Posterior cingulate gyrus (tissue), 11 donors: Measurements from ENCODE around the gene UBL4B.

Experiments used
- DNase-seq, 10 donors: peaks; one replicate each; pipeline versions ENCODE4 v3.0.0 to v3.0.0-alpha.2; 2020 to 2021; ENCODE audit warnings: mixed read lengths in 3 of 10
- intact Hi-C: fragments of 100-400 bp; cut with DNase I; formaldehyde crosslinking; loops from one replicate; pipeline ENCODE4 v1.15.1; 2023

UBL4B gene

GRCh38 chr1:110111081-110111480 is 1.2 kb upstream of the UBL4B start:
- peak in 2 of 10 donors; percentile 32 to 51 for DNase-seq
- intact Hi-C loops = no loop called here

- DNase-seq = peak in 1 of 10 donors; percentile 54
- intact Hi-C loops = no loop called here
These were observed 413 bp downstream of the UBL4B start for GRCh38 chr1:110112656-110113055.

GRCh38 chr1:110113551-110113950 is 1.3 kb downstream of the UBL4B start:
- peak in 1 of 10 donors; percentile 26 for DNase-seq
- intact Hi-C loops = no loop called here

- intact Hi-C loops = no loop called here
- DNase-seq = peak in 2 of 10 donors; percentile 5 to 13
These were observed 1.9 kb downstream of the UBL4B start for GRCh38 chr1:110114173-110114572.

GRCh38 chr1:110114784-110115183 is 2.5 kb downstream of the UBL4B start:
- intact Hi-C loops = no loop called here
- peak in 3 of 10 donors; percentile 11 to 43 (median 35) for DNase-seq

GRCh38 chr1:110118636-110119396 is 6.6 kb downstream of the UBL4B start:
- DNase-seq = peak in 2 of 10 donors; percentile 28 to 37
- intact Hi-C loops = no loop called here

- intact Hi-C loops = no loop called here
- peak in 3 of 10 donors; percentile 62 to 72 (median 68) for DNase-seq
These were observed 7.6 kb downstream of the UBL4B start for GRCh38 chr1:110119843-110120242.

GRCh38 chr1:110120960-110121561 is 8.8 kb downstream of the UBL4B start:
- intact Hi-C loops = no loop called here
- DNase-seq = peak in 3 of 10 donors; percentile 39 to 78 (median 62)

GRCh38 chr1:110123224-110123623 is 11.0 kb downstream of the UBL4B start:
- intact Hi-C loops = no loop called here

GRCh38 chr1:110125810-110126209 is 13.6 kb downstream of the UBL4B start:
- peak in 1 of 10 donors; percentile 11 for DNase-seq
- intact Hi-C loops = no loop called here

More at GRCh38 chr1:110123224-110123623, 11.0 kb downstream of the UBL4B start:
- peak in 3 of 10 donors; percentile 44 to 84 (median 45) for DNase-seq

GRCh38 chr1:110130113-110130591 is 17.9 kb downstream of the UBL4B start:
- intact Hi-C loops = no loop called here
- DNase-seq = peak in 8 of 10 donors; percentile 49 to 94 (median 71)

- DNase-seq = peak in 1 of 10 donors; percentile 59
- intact Hi-C loops = no loop called here
These were observed 18.7 kb downstream of the UBL4B start for GRCh38 chr1:110130989-110131388.

- peak in 1 of 10 donors; percentile 35 for DNase-seq
- intact Hi-C loops = no loop called here
These were observed 20.4 kb downstream of the UBL4B start for GRCh38 chr1:110132682-110133081.

- intact Hi-C loops = no loop called here
- DNase-seq = peak in 5 of 10 donors; percentile 30 to 90 (median 40)
These were observed 21.2 kb downstream of the UBL4B start for GRCh38 chr1:110133436-110133835.

GRCh38 chr1:110134050-110134595 is 21.9 kb downstream of the UBL4B start:
- DNase-seq = peak in 1 of 10 donors; percentile 57
- intact Hi-C loops = no loop called here

- peak in 1 of 10 donors; percentile 84 for DNase-seq
- intact Hi-C loops = no loop called here
These were observed 23.0 kb downstream of the UBL4B start for GRCh38 chr1:110135246-110135645.

- intact Hi-C loops = no loop called here
- DNase-seq = peak in 7 of 10 donors; percentile 33 to 88 (median 52)
These were observed 23.4 kb downstream of the UBL4B start for GRCh38 chr1:110135666-110136065.

- intact Hi-C loops = no loop called here
These were observed 24.7 kb downstream of the UBL4B start for GRCh38 chr1:110136911-110137310.

GRCh38 chr1:110138956-110139355 is 26.7 kb downstream of the UBL4B start:
- intact Hi-C loops = no loop called here
- no peak for DNase-seq

More at GRCh38 chr1:110136911-110137310, 24.7 kb downstream of the UBL4B start:
- peak; percentile 30 to 97 (median 84) for DNase-seq

- DNase-seq = no peak
- intact Hi-C loops = no loop called here
These were observed 32.1 kb downstream of the UBL4B start for GRCh38 chr1:110144366-110144765.

GRCh38 chr1:110148961-110149360 is 36.7 kb downstream of the UBL4B start:
- intact Hi-C loops = no loop called here
- peak in 1 of 10 donors; percentile 1 for DNase-seq
